Measurements from ENCODE around the gene MICAL2.

The MICAL2 gene

DNA sequence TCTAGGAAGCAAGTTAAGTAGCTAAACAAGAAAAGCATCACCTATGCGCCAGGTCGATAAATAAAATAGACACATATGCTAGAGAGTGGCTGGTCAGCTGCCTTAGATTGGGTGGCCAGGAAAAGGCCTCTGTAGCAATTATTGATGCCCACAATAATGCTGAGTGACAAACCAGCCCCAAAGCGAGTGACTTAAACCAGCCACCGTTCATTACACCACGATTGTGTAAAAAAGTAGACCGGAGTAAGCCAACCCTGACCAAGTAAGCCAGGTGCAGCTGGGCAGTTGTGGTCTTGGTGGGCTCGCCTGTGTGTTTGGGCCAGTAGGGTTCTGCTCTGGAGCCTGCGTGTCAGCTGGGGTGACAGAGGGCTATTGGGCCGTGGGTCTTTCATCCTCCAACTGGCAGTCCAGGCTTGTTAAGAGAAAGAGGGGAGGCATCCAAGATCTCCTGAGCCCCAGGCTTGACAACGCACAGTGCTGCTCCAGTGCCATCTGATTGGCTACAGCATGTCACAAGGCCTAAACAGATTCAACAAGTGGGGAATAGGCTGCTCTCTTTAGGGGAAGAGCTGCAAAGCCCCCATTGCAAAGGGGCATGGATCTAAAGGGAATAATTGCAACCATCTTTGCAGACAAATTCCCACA, 166.6 kb downstream of the MICAL2 start:
- DNase-seq, result no peak

DNA sequence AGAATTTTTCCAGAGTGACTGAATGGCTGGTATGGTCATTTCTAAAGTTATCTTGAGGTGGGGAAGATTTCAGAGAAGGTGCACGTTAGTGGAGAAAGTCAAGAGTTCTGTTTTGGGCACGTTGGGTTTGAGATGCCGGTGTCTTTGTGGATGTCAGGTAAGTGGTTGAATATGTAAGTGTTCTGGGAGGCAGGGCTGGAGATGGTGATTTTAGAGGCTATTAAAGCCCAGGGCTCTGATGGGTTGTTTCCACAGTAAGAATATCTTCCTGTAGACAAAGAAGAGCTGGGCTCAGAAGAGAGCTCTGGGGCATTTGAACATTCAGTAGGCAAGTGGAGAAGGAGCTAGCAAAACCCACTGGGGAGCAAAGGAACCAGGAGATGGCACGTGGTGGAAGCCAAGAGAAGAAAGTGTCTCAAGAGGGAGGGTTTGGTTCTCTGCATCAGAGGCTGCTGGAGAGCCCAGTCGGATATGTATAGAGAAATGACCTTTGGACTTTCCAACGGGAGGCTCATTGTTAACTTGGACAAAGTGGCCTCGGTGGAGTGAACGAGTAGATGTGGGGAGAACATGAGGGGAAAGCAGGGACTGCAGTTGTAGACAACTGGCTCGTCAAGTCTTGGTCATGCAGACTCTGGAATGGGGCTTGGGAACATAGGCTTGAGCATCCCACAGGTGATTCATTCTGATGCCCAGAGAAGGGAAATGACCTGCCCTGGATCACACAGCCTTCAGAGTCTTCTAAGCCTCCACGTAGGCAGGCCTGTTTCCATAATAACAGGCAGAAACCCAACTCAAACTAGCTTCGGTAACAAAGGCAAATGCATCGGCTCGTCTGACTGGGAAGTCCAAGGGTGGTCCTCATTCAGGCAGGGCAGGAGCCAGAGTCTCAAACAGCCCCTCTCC, 168.6 kb downstream of the MICAL2 start:
- DNase-seq, result no peak

DNA sequence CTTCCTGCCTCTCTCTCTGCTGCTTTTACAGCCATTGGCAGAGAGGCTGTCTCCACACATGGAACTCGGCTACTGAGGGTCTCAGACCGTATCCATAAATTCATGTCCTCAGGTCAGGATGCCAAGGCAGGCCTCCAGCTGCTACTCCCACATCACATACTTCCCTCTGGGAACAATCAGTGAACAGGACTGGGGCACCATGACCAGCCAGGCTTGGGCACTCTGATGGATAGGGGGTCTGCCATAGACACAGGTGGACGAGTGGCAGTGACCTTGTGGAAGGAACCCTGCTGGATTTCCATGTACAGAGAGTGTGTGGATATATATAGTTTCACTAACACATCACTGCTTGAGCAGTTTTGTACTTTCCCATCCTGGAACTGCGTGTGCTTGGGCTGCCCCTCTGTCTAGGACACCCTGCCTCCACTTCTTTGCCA, 169.3 kb downstream of the MICAL2 start:
- DNase-seq, result no peak

DNA sequence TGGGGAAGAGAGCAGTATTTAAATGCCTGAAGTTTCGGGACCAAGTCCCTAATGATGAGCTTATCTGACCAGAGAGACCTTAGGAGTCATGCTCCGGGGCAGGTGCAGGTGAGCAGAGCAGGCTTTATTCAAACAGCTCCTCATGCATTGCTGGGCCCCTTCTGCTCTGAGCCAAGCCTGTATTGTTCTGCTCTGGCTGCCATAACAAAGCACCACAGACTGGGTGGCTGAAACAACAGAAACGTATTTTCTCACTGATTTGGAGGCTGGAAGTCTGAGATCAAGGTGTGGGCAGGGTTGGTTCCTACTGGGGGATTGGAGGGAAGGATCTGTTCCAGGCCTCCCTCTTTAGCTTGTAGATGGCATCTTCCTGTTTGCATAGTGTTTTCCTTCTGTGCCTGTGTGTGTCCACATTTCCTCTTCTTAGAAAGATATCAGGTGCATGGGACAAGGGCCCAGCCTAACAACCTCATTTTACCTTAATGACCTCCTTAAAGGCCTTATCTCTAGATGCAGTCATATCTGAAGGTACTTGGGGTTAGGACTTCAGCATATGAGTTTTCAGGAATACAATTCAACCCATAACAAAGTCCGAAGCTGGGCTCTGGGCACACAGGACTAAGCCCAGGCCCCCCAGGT, 169.9 kb downstream of the MICAL2 start:
- DNase-seq, result no peak

DNA sequence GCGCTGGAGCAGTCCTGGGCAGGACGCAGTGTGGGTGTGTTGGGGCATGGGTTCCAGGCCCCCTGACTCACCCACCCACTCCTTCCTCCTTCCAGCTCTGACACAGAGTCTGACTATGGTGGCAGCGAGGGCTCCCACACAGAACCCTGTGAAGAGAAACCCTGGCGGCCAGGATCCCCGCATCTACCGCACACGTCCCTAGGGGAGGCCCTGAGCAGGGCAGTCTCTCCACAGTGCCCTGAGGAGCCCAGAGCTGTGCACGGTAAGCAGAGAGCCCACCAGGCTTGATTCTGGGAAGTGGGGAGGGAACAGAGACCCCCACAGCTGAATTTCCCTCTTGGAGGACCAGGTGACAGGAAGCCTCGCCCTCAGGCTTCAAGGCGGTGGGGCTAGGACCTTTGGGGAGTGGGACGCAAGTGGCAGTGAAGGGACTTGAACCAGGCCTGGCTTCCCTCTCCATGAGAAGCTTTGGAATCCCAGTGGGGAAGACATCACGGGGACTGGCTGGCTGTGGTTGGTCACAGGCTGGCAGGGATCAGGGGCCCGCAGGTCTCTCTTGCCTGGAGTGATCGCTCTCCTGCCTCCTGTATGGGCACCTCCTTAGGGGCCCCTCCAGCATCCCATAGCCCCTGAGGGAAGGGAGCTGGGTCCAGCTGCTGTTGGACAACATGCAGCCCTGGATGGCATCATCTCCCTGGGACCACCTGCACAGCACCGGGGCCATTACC, 170.6 kb downstream of the MICAL2 start:
- no peak for DNase-seq

DNA sequence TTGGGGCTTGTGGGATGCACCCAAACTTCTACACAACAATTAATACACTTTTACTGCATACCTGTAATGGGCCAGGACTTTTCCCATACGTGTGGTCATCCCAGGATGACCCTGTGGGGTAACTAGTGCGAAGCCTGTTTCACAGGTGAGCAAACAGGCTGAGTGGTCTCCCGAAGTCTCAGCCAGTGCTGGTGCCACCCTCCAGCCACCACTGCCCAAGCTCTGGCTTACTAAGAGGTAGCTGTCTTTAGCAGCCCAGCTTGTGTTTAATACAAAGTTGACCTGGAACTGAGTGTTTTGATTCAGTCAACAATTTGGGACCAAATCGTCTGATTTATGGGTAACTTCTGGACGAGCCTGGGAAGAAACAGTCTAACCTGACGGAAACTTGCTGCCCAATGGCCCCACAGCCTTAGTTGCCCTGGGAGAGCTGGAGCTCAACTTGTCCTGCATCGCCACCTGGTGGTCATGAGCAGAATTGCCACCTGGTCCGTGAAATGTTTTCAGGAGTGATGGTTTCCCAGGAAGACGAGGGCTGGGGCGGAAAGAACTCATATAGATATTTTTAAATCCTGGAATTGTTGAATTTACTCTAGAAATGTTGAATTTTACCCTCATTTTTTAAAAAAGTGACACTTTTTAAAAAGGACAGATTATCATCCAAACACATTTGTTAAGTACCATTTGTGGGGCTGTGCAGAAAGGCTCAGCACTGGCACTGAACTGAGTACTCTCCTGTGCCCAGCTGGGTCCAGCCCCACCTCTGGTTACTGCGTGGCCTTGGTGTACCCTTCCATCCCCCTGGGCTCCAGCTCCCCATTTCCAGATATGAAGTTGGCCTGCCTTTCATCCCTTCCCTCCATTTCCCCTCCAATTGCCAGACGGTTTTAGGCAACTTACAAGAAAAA, 171.4 kb downstream of the MICAL2 start:
- peak; percentile 41 for DNase-seq

DNA sequence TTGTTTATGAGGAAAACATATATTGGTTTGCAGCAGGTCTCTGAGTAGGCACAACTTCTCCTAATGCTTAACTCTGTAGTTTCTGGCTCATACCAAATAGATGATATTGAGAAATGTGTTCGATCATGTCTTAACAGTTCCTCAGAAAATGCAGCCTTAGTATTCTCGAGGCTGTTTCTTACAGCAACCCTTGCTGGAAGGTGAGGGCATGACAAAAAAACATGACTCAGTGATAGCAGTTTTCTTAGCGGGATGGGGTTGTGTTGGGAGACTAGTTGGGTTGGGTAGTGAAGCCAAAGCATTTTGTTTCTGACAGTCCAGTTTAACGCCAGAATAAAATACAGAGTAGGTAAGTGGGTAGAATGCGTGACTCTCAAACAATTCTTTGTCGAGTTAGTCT, 172.3 kb downstream of the MICAL2 start:
- no peak for DNase-seq

DNA sequence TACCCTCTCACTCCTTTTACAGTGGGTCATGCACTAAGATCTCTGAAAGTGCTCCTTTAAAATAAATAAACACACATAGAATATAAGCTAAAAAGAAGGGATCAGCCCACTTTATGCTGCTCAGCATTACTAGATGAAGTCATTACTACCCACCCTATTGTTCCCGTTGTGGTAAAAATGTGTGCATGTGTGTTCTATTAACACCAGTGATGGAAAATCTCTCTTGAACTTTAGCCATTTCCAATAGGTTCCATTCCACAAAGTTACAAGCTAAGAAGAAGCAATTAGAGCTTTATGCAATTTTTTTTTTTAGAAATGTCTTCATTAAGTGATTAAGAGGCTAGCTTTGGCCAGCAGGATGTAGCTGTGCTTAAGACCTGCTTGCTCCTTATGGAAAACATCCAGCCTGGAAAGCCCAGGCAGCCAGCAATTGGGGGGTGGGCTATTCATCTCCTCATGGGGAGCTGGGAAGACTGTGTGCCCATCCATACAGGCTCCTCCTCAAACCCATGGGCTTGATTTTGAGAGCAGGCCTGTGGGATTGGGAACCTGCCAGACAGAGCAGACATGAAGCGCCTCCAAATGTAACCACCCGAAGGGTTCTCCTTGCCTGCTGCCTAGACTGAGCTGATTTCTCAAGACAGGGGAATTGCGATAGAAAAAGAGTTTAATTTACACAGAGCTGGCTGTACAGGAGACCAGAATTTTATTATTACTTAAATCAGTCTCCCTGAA, 174.1 kb downstream of the MICAL2 start:
- DNase-seq, result no peak

DNA sequence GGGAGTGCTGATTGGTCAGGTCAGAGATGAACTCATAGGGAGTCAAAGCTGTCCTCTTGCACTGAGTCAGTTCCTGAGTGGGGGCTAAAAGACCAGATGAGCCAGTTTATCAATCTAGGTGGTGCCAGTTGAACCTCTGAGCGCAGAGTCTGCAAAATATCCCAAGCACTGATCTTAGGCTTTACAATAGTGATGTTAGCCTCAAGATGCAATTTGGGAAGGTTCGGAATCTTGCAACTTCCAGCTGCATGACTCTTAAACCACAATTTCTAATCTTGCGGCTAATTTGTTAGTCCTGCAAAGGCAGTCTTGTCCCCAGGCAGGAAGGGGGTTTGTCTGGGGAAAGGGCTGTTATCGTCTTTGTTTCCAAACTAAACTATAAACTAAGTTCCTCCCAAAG, 174.7 kb downstream of the MICAL2 start:
- DNase-seq, result no peak

DNA sequence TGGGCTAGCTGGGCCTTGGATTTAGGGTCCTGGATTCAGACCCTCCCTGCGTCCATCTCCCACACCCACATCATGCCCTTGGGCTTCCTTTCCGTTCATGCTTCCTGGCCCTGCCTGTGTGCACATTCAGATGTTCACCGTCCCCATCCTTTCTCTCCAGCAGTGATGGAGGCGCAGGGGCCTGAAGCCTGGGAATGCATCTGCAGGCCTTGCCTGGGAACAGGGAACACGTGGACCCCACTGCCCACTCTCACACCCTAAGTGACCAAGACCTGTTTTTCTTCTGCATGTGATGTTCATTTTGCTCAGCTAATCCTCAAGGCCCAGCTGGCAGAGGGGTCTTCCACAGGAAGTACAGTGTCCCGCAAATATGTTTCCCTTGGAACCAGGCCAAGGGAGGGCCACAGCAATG, 175.4 kb downstream of the MICAL2 start:
- no peak for DNase-seq

DNA sequence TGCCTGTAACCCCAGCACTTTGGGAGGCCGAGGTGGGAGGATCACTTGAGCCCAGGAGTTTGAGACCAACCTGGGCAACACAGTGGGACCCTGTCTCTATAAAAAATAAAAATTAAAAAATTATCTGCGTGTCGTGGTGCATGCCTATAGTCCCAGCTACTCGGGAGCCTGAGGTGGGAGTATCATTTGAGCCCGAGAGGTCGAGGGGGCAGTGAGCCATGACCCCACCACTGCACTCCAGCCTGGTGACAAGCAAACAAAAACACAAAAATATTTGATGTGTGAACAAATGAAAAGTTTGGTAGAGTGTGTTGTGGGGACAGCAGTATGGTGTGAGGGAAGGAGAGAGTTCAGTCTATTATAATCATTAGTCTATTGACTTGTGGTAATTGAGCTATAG, 176.2 kb downstream of the MICAL2 start:
- DNase-seq, result no peak

DNA sequence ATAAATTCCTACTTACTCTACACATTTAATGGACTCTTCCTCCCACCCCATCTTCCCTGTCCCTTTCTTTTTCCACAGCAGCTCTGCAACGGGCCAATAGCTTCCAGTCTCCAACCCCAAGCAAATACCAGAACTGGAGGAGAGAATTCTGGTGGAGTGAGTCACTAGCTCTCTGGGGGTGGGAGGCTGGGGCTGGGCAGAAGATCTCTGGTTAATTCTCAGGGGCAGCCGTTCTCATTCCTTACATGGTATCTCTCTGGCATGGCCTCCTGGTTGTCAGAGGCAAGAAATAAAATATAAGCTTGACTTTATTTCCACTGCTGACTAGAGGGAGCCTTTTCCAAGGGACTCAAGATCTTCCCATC, 176.6 kb downstream of the MICAL2 start:
- no peak for DNase-seq

DNA sequence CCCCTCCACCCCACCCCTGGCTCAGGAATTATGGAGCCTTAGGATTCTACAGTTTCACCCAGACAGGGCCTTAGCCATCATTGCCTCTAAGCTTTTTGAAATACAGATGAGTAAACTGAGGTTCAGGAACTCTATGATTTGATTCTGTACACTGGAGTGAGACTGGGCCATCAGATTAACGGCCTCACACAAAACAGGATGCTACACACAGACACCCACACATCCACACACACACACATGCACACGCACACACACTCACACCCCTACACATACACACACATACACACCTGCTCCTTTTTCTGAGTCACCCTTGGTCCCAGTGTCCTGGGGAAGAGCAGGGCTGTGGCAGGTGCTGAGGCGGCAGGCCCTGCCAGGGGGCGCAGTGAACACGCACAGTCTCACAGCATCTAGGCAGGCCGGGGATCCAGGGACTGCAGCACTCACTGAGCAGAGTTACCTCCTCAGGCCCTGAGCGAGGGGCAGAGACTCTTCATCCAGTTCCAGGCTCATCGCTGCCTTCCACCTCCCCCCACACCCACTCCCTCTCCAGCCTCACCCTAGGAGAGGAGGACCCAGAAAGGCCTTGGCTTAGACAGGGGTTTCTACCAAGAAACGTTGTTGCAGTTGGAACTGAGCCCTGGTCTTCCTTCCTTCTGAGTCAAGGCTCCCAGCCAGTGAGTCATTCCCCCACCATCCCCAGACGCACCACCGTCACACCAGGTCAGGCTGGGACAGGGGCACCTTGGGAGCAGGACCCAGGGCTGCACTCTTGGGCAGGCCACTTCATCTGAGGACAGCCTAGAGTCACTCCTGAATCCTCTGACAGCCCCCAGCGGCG, 177.2 kb downstream of the MICAL2 start:
- peak; percentile 19 for DNase-seq

DNA sequence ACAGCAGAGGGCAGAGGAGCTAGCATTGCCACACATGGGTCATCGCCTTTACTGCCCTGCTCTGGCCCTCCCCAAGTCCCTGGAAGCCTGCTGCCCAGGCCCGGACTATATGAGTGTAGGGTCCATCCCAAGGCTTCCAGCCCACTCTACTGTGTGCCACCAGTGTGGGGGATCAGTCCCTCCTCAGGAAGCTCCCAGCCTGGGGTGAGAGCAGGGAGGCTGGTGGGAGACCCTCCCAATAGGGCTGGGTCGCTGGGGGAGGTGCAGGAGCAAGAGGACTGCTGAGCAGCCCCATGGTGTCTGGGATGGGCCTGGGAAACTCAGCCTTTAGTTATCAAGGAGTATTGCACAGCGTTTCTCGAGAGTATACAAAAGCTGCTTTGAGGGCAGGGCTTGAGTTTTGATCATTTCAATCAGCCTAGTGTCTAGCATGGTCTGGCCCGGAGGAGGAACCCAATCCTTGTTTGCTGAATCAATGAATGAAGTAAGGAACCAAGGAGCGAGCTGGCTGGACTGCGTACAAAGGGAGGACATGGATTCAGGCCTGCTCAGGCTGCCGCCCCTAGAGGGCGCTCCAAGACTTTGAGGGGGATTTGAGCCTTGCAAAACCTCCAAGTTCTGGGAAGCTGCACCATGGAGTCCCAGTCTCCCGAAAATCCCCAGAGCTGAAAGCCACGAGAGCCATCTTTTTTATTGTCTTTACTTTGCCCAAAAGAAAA, 178.0 kb downstream of the MICAL2 start:
- DNase-seq, result peak; percentile 19

DNA sequence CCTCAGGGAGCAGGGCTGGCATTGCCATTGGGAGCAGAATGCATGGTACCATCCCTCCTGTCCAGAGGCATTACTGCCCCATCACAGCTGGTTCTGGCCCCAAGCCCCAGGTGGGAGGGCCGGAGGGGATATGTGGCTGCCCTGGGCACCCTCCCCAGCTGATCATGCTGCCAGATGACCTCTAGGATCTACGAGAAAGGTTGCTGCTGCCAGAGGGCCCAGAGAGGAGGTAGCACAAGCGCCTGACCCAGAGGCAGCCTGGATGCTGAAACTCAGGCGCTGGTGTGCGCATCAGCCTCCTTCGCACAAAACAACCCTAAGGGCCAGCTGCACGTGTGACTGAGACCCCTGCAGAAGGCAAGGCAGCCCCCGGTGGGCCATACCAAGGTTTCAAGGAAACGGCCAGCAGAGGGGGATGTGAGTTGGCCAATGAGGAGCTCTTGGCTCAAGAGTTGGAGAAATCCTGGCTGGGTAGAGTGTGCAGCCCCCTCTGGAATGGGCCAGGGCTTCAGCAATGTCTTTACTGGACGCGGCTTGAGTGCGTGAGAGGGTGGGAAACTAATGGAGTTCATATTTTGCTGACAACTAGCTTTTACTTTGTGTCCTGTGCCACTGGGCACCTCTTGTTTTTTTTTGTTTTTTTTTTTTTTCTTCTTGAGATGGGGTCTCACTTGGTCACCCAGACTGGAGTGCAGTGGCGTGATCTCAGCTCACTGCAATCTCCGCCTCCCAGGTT, 178.7 kb downstream of the MICAL2 start:
- DNase-seq, result no peak

DNA sequence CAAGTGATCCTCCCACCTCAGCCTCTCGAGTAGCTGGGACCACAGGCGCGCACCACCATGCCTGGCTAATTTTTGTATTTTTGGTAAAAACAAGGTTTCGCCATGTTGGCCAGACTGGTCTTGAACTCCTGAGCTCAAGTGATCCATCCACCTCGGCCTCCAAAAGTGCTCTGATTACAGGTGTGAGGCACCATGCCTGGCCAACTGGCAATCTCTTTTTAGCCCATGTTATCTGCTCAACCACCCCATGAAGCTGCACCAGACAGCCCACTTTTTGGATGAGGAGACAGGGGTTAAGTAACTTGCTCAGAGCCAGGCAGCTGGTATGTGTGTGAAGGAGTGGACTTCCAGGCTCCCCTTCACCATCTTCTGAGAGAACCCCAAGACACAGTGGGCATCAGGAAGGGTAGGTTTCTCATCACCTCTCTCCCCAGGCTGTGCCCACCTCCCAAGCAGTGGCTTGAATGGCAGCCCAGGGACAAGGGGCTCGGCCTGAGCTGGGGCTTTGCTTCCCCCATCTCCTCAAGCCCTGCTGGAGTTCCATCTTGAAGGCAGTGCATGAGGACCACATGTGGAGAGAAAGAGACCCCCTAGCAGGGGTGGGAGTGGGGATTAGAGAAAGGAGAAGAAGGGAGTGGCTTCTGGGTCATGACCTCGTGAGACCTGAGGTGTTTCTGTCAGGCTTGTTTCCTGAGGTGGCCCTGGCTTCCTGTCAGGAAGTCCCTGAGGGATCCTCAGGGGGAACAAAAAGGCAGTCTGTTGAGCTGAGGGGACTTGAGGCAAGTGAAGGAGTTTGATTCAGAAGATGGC, 179.5 kb downstream of the MICAL2 start:
- no peak for DNase-seq

DNA sequence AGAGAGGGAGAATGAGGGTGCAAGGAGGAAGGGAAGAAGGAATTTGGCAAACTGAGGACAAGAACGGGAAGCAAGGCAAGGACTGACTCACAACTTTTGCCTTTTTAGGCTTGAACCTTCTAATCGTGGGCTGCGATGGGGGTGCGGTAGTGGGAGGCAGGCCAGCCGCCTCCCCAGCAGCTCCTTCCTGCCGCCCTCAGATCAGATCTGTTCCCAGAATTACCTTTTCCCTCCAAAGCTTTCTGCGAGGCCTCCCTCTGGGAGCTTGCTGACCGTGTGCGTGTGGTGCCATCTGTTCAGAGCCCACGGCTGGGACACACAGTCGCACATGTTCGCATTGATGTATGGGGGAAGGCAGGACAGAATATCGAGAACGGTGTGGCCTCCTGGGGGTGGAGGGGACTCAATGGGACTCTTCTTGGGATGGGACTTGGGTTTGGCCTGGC, 180.1 kb downstream of the MICAL2 start:
- no peak for DNase-seq

DNA sequence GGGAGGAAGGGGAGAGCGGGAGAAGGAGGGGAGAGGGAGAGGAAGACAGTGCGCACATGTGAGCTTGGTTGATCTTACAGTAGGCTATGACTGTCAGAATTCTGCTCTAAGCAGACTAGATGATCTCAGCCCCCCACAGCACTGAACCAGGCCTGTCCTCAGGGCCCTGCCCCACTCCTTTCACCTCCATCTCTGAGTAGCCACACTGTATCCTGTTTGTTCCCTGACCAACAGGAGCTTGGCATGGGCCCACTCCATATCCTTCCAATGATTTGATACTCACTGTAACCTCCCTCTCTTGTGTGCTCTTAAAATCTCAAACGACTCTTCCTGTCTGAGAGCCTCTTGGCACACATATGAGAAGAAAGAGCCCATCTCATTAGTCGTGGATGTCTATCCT, 180.9 kb downstream of the MICAL2 start:
- DNase-seq, result no peak

Measured in KG1 (cell line).